ENCODE measurements around the gene GSC2.

Gene GSC2

GRCh38 chr22:19137384-19138216 lies 12.5 kb downstream of the GSC2 start:
- Mint-ChIP-seq H3K4me1 (no peaks in the 10 kb centered on the region), H3K27me3 (ENCODE audit: low read depth) (no peaks in the 10 kb centered on the region), H3K9me3 (no peaks in the 10 kb centered on the region), H3K27ac (no peak overlapping the region), H3K36me3 (ENCODE audit: low read depth) (peaks cover 41% of the 10 kb centered on the region), H3K4me3 (no peak overlapping the region)
- TF ChIP-seq CTCF (IDR thresholded peaks at IDR 0.05; ENCODE audit: unreplicated experiment in 3 of 3), result no peak

- Mint-ChIP-seq H3K36me3 (ENCODE audit: low read depth) (peaks cover 46% of the 10 kb centered on the region), H3K4me1 (no peaks in the 10 kb centered on the region), H3K27me3 (ENCODE audit: low read depth) (no peaks in the 10 kb centered on the region), H3K4me3 (no peak overlapping the region), H3K27ac (no peak overlapping the region), H3K9me3 (no peaks in the 10 kb centered on the region)
- no peak for TF ChIP-seq CTCF (IDR thresholded peaks at IDR 0.05; ENCODE audit: unreplicated experiment in 3 of 3)
Observed at GRCh38 chr22:19136915-19137314, 13.2 kb downstream of the GSC2 start.

GRCh38 chr22:19134874-19135273 lies 15.2 kb downstream of the GSC2 start:
- H3K27ac Mint-ChIP-seq, result no peak overlapping the region
- H3K4me3 Mint-ChIP-seq, result no peak overlapping the region
- no peaks in the 10 kb centered on the region for H3K9me3 Mint-ChIP-seq
- no peak for TF ChIP-seq CTCF (IDR thresholded peaks at IDR 0.05; ENCODE audit: unreplicated experiment in 3 of 3)
- no peaks in the 10 kb centered on the region for H3K4me1 Mint-ChIP-seq
- H3K27me3 Mint-ChIP-seq (ENCODE audit: low read depth), result no peaks in the 10 kb centered on the region
- H3K36me3 Mint-ChIP-seq (ENCODE audit: low read depth), result peaks cover 44% of the 10 kb centered on the region

- no peak overlapping the region for H3K4me3 Mint-ChIP-seq
- no peaks in the 10 kb centered on the region for H3K9me3 Mint-ChIP-seq
- H3K27ac Mint-ChIP-seq, result no peak overlapping the region
- no peaks in the 10 kb centered on the region for H3K27me3 Mint-ChIP-seq (ENCODE audit: low read depth)
- no peaks in the 10 kb centered on the region for H3K4me1 Mint-ChIP-seq
- TF ChIP-seq CTCF (IDR thresholded peaks at IDR 0.05; ENCODE audit: unreplicated experiment in 3 of 3), result no peak
- peaks cover 38% of the 10 kb centered on the region for H3K36me3 Mint-ChIP-seq (ENCODE audit: low read depth)
Observed at GRCh38 chr22:19134176-19134831, 15.8 kb downstream of the GSC2 start.

GRCh38 chr22:19133561-19133960 lies 16.5 kb downstream of the GSC2 start:
- TF ChIP-seq CTCF (IDR thresholded peaks at IDR 0.05; ENCODE audit: unreplicated experiment in 3 of 3), result no peak
- Mint-ChIP-seq H3K27ac (no peak overlapping the region), H3K9me3 (no peaks in the 10 kb centered on the region), H3K27me3 (ENCODE audit: low read depth) (no peaks in the 10 kb centered on the region), H3K36me3 (ENCODE audit: low read depth) (peaks cover 34% of the 10 kb centered on the region), H3K4me3 (no peak overlapping the region), H3K4me1 (no peaks in the 10 kb centered on the region)
